Activated CD4-positive, alpha-beta memory T cell treated with anti-CD3 and anti-CD28 coated beads, Interleukin-2, amount 10 ng/mL, durations not matched to agents 7 days and 5 days (primary cell): ENCODE results near the gene CHRFAM7A. TPM values are rescaled to one million over a fixed set of nuclear protein-coding genes. Genes with fewer than 3 reads are reported as not detected.

ENCODE experiments used
- total RNA-seq, 2 experiments: library from RNA; stranded (reverse); gene quantifications; one replicate each; pipeline ENCODE4 v1.2.3, GENCODE V29; 2021

Gene CHRFAM7A
- total RNA-seq, 2 experiments from 2014 or later, result 0.55 to 0.91 TPM

Other genes starting within 250 kb of the CHRFAM7A start
- gene GOLGA8R, start 20.7 kb upstream of the CHRFAM7A start, total RNA-seq, result 1 to 10 TPM; 3.5 to 4.2 TPM
- 1 to 10 TPM; 2.3 to 2.4 TPM for gene GOLGA8Q, start 158.5 kb upstream of the CHRFAM7A start, total RNA-seq
- gene GOLGA8H, start 210.5 kb upstream of the CHRFAM7A start, total RNA-seq, result not detected